SJCRH30 (cell line): ENCODE measurements around the gene CLDN25. TPM values are rescaled to one million over a fixed set of nuclear protein-coding genes. Genes with fewer than 3 reads are reported as not detected.
"Not testable (repeated sequence)": the region's sequence is repeated elsewhere in the genome, so short reads cannot be mapped to it uniquely, and the experiment has no call there.

Source experiments
- DNase-seq, 2 experiments: peaks; one replicate each; pipeline ENCODE4 v3.0.0-alpha.2; 2015 to 2020
- H3K27ac ChIP-seq: fragments of 250-450 bp; sonication (Bioruptor Pico); 2 replicates; pipeline ENCODE4 v1.5.1; 2020; ENCODE audit warnings: mild to moderate bottlenecking, moderate library complexity
- H3K27me3 ChIP-seq: fragments of 250-450 bp; sonication (Bioruptor Pico); 2 replicates; pipeline ENCODE4 v1.5.1; 2020; ENCODE audit warnings: mild to moderate bottlenecking, moderate library complexity
- H3K36me3 ChIP-seq: fragments of 250-450 bp; sonication (Bioruptor Pico); 2 replicates; pipeline ENCODE4 v1.5.1; 2020; ENCODE audit warnings: mild to moderate bottlenecking, moderate library complexity
- H3K4me1 ChIP-seq: fragments of 250-450 bp; sonication (Bioruptor Pico); 2 replicates; pipeline ENCODE4 v1.5.1; 2020; ENCODE audit warnings: mild to moderate bottlenecking, moderate library complexity
- H3K4me3 ChIP-seq: fragments of 250-450 bp; sonication (Bioruptor Pico); 2 replicates; pipeline ENCODE4 v1.5.1; 2020; ENCODE audit warnings: mild to moderate bottlenecking, moderate library complexity
- H3K9me3 ChIP-seq: fragments of 250-450 bp; sonication (Bioruptor Pico); replicated peaks from 2 replicates; pipeline ENCODE4 v1.5.1; 2020; ENCODE audit warnings: mild to moderate bottlenecking, moderate library complexity
- total RNA-seq: library from RNA; depleted of rRNA; stranded (reverse); fragments of >200 nt; shearing (Covaris generic); gene quantifications from 2 replicates; pipeline ENCODE4 v1.2.3, GENCODE V29; 2014; rRNA removed

CLDN25 gene
- total RNA-seq, result not detected in 2 replicates

GRCh38 chr11:113779496-113779895 lies at the start of gene CLDN25:
TSS of gene CLDN25 (plus strand) at chr11:113779796. CDS start at chr11:113779796, 0 bp downstream.
- Histone ChIP-seq H3K4me3 (no peak within 1 kb of the TSS), H3K27me3 (no peaks in the 10 kb centered on the region), H3K9me3 (no peaks in the 10 kb centered on the region), H3K36me3 (no peaks in the 10 kb centered on the region), H3K27ac (no peak within 1 kb of the TSS), H3K4me1 (no peaks in the 10 kb centered on the region)
- no peak for DNase-seq

- H3K27me3 ChIP-seq, result no peaks in the 10 kb centered on the region
- peak; percentile 21 to 59 for DNase-seq
- peaks cover 9% of the 10 kb centered on the region for H3K36me3 ChIP-seq
- no peak overlapping the region for H3K4me3 ChIP-seq
- H3K4me1 ChIP-seq, result no peaks in the 10 kb centered on the region
- H3K9me3 ChIP-seq, result no peaks in the 10 kb centered on the region
- no peak overlapping the region for H3K27ac ChIP-seq
Observed at GRCh38 chr11:113730887-113731726, 48.5 kb upstream of the CLDN25 start.

- Histone ChIP-seq H3K27me3 (no peaks in the 10 kb centered on the region), H3K4me1 (no peaks in the 10 kb centered on the region), H3K4me3 (no peak overlapping the region), H3K27ac (no peak overlapping the region), H3K36me3 (peaks cover 11% of the 10 kb centered on the region), H3K9me3 (no peaks in the 10 kb centered on the region)
- no peak for DNase-seq
Observed at GRCh38 chr11:113732092-113732491, 47.5 kb upstream of the CLDN25 start.

- DNase-seq, result no peak
- no peaks in the 10 kb centered on the region for H3K27me3 ChIP-seq
Observed at GRCh38 chr11:113736323-113736722, 43.3 kb upstream of the CLDN25 start.

GRCh38 chr11:113752932-113753331 lies 26.7 kb upstream of the CLDN25 start:
- DNase-seq, result no peak
- peaks cover 31% of the 10 kb centered on the region for H3K36me3 ChIP-seq
- H3K27ac ChIP-seq, result no peak overlapping the region
- no peaks in the 10 kb centered on the region for H3K4me1 ChIP-seq
- H3K4me3 ChIP-seq, result no peak overlapping the region
- H3K27me3 ChIP-seq, result no peaks in the 10 kb centered on the region
- H3K9me3 ChIP-seq, result no peaks in the 10 kb centered on the region

More at GRCh38 chr11:113736323-113736722, 43.3 kb upstream of the CLDN25 start:
- H3K27ac ChIP-seq, result no peak overlapping the region
- no peaks in the 10 kb centered on the region for H3K9me3 ChIP-seq
- peaks cover 21% of the 10 kb centered on the region for H3K36me3 ChIP-seq
- H3K4me1 ChIP-seq, result no peaks in the 10 kb centered on the region
- no peak overlapping the region for H3K4me3 ChIP-seq

DNA sequence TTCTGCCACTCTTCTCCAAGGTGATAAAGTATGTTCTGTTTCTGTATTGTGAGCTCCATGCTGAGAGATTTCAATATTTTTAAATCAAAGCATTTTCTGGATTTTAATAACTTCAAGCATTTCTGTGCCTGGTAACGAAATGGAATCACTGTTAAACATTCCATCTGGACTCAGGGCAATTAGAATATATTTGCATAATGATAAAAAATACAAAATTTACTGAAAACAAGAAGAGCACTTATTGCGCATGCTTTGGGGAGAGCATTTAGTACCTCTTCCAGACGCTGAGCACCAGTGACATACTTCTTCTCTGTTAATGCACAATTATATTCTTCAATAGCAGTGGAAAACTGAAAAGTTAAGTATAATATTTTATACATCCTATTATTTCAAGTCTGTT lies 19.4 kb upstream of the CLDN25 start:
- H3K9me3 ChIP-seq, result no peaks in the 10 kb centered on the region
- H3K36me3 ChIP-seq, result peaks cover 38% of the 10 kb centered on the region
- H3K4me3 ChIP-seq, result no peak overlapping the region
- no peak overlapping the region for H3K27ac ChIP-seq
- H3K27me3 ChIP-seq, result no peaks in the 10 kb centered on the region
- no peaks in the 10 kb centered on the region for H3K4me1 ChIP-seq
- DNase-seq, result no peak

- H3K27ac ChIP-seq, H3K4me1 ChIP-seq, DNase-seq, H3K4me3 ChIP-seq, H3K27me3 ChIP-seq, H3K9me3 ChIP-seq: not testable (repeated sequence)
- peaks cover 26% of the 10 kb centered on the region for H3K36me3 ChIP-seq
Observed at GRCh38 chr11:113763040-113763439, 16.6 kb upstream of the CLDN25 start.

DNA sequence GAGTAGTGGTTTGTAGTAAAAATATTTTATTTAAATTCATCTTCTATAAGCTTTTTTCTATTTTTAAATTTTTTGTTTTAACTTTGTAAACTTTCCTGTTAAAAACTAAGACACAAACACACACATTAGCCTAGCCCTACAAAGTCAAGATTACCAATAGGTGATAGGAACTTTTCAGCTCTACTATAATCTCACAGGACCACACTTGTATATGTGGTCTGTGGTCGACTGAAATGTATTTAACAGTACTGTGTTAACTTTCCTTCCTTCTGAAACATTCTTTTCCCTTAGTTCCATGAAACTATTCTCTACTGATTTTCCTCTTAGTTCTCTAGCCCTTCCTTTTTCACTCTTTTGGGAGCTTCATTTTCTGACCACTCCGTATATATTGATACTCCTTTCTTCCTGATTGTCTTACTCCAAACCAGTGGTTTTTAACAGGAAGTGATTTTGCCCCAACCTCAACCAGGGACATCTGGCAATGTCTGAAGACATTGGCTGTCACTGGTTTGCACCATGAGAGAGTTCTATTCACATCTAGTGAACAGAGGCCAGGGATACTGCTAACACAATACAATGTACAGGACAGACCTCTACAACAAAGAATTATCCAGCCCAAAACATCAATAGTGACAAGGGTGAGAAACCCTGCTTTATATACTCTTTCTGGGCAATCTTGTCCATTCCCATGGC lies 14.9 kb upstream of the CLDN25 start:
- Histone ChIP-seq H3K36me3 (peaks cover 26% of the 10 kb centered on the region), H3K27me3 (no peaks in the 10 kb centered on the region), H3K9me3 (no peaks in the 10 kb centered on the region), H3K4me3 (no peak overlapping the region), H3K4me1 (no peaks in the 10 kb centered on the region), H3K27ac (no peak overlapping the region)
- no peak for DNase-seq

GRCh38 chr11:113771964-113772363 lies 7.6 kb upstream of the CLDN25 start:
- Histone ChIP-seq H3K27ac (no peak overlapping the region), H3K9me3 (no peaks in the 10 kb centered on the region), H3K4me3 (no peak overlapping the region), H3K27me3 (no peaks in the 10 kb centered on the region), H3K4me1 (no peaks in the 10 kb centered on the region; the same call in 1 of the 2 replicates), H3K36me3 (peaks cover 7% of the 10 kb centered on the region; the same call in 1 of the 2 replicates)
- DNase-seq, result no peak

- H3K27me3 ChIP-seq, result no peaks in the 10 kb centered on the region
- H3K27ac ChIP-seq, result peak overlapping the region; percentile 82
- H3K36me3 ChIP-seq, result peaks cover 3% of the 10 kb centered on the region; the same call in 1 of the 2 replicates
- peak; percentile 44 to 53 for DNase-seq
- H3K4me1 ChIP-seq, result no peaks in the 10 kb centered on the region; the same call in 1 of the 2 replicates
- H3K4me3 ChIP-seq, result peak overlapping the region; percentile 92
- no peaks in the 10 kb centered on the region for H3K9me3 ChIP-seq
Observed at GRCh38 chr11:113773092-113773415, 6.5 kb upstream of the CLDN25 start.

GRCh38 chr11:113773416-113774173 lies 6.0 kb upstream of the CLDN25 start, which contains the start of gene ZW10:
TSS of gene ZW10 (minus strand) at chr11:113773692. CDS start at chr11:113773666, 26 bp downstream.
- no peaks in the 10 kb centered on the region for H3K9me3 ChIP-seq
- no peaks in the 10 kb centered on the region; the same call in 1 of the 2 replicates for H3K4me1 ChIP-seq
- H3K27ac ChIP-seq, result peak within 1 kb of the TSS; percentile 82
- no peaks in the 10 kb centered on the region for H3K27me3 ChIP-seq
- H3K36me3 ChIP-seq, result no peaks in the 10 kb centered on the region
- peak within 1 kb of the TSS; percentile 92 for H3K4me3 ChIP-seq
- peak; percentile 91 to 94 for DNase-seq

DNA sequence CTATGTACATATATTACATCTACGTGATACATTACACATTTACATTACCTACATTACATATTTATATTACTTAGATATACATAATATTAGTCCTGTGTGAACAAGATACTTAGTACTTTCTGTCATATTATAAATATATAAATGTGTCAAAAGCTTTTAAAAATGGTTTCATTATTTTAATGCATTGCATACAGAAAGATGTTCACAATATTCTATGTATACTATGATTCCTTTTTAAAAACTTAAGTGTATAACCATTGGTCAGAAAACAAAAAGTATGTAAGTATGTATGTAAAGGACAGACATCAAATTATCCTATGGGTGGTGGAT lies 5.5 kb upstream of the CLDN25 start:
- no peak for DNase-seq
- Histone ChIP-seq H3K4me1 (no peaks in the 10 kb centered on the region; the same call in 1 of the 2 replicates), H3K27me3 (no peaks in the 10 kb centered on the region), H3K4me3 (peak overlapping the region; percentile 92), H3K36me3 (no peaks in the 10 kb centered on the region), H3K27ac (peak overlapping the region; percentile 82), H3K9me3 (no peaks in the 10 kb centered on the region)

- no peaks in the 10 kb centered on the region for H3K9me3 ChIP-seq
- DNase-seq, result peak; percentile 22 to 44
- no peaks in the 10 kb centered on the region for H3K4me1 ChIP-seq
- H3K27me3 ChIP-seq, result no peaks in the 10 kb centered on the region
- no peak overlapping the region for H3K27ac ChIP-seq
- no peaks in the 10 kb centered on the region for H3K36me3 ChIP-seq
- peak overlapping the region; percentile 18; the same call in 1 of the 2 replicates for H3K4me3 ChIP-seq
Observed at GRCh38 chr11:113778111-113778910, 1.3 kb upstream of the CLDN25 start.

DNA sequence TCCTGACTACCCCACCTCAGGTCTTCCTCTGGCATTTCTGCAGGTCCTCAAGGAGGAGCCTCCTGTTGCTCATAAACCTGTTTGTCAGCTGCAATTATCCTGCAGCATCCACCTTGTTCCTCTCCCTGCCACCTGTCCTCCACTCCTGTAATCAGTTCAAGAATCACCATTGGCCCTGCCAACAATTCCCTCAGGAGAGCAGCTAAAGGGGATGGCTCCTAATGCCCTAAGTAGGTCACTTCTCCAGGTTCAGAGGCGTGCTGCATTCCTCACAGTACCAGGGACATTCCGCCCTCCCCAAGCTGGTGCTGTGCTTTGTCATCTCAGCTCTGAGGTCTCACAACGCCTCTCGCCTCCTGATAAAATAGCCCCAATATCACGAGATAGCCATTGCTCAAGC lies 2.1 kb downstream of the CLDN25 start:
- no peaks in the 10 kb centered on the region for H3K4me1 ChIP-seq
- no peak for DNase-seq
- H3K4me3 ChIP-seq, result no peak overlapping the region
- no peak overlapping the region for H3K27ac ChIP-seq
- no peaks in the 10 kb centered on the region for H3K9me3 ChIP-seq
- H3K27me3 ChIP-seq, result no peaks in the 10 kb centered on the region
- H3K36me3 ChIP-seq, result no peaks in the 10 kb centered on the region
